Subcutaneous abdominal adipose tissue (tissue), 5 donors: Measurements from ENCODE around the gene OR6S1.

Source experiments
- H3K27ac ChIP-seq: one replicate; pipeline ENCODE4 v1.7.0; 2013; ENCODE audit warnings: low read depth, mild to moderate bottlenecking, inconsistent platforms, low read length, moderate library complexity
- H3K27me3 ChIP-seq, 5 donors: one replicate each; pipeline ENCODE4 v1.7.0; 2013; ENCODE audit warnings: low read length in 5 of 5, inconsistent platforms in 1 of 5; ENCODE audit not compliant: control insufficient read depth in 5 of 5, insufficient read depth in 4 of 5
- H3K36me3 ChIP-seq, 5 donors: one replicate each; pipeline ENCODE4 v1.7.0; 2013; ENCODE audit warnings: low read length in 5 of 5; ENCODE audit not compliant: control insufficient read depth in 5 of 5, insufficient read depth in 5 of 5
- H3K4me1 ChIP-seq, 5 donors: one replicate each; pipeline ENCODE4 v1.7.0; 2013; ENCODE audit warnings: low read length in 5 of 5, mild to moderate bottlenecking in 3 of 5, moderate library complexity in 1 of 5; ENCODE audit not compliant: control insufficient read depth in 5 of 5, insufficient read depth in 5 of 5
- H3K4me3 ChIP-seq, 5 donors: one replicate each; pipeline ENCODE4 v1.7.0; 2013; ENCODE audit warnings: low read length in 5 of 5, low read depth in 1 of 5
- H3K9ac ChIP-seq, 5 donors: one replicate each; pipeline ENCODE4 v1.7.0; 2013; ENCODE audit warnings: low read length in 5 of 5, mild to moderate bottlenecking in 4 of 5, moderate library complexity in 3 of 5
- H3K9me3 ChIP-seq, 5 donors: one replicate each; pipeline ENCODE4 v1.7.0; 2013; ENCODE audit warnings: low read length in 5 of 5; ENCODE audit not compliant: control insufficient read depth in 5 of 5
- donor health status: healthy.
- donor health status: healthy.
- donor health status: healthy.
- donor health status: healthy.
- donor health status: healthy.

Gene OR6S1

GRCh38 chr14:20641591-20641990 lies at the start of gene OR6S1:
Gene OR6S1 (minus strand): TSS chr14:20641691. CDS start chr14:20641691, 0 bp downstream.
- Histone ChIP-seq H3K4me3 (no peak within 1 kb of the TSS), H3K36me3 (no peaks in the 10 kb centered on the region), H3K9ac (no peak within 1 kb of the TSS), H3K27ac (no peak within 1 kb of the TSS), H3K4me1 (no peaks in the 10 kb centered on the region), H3K9me3 (no peaks in the 10 kb centered on the region), H3K27me3 (peaks cover 4 to 20% (median 12%) of the 10 kb centered on the region in 5 donors)

GRCh38 chr14:20690848-20691640 lies 49.6 kb upstream of the OR6S1 start:
- H3K36me3 ChIP-seq = peaks cover 7 to 15% (median 10%) of the 10 kb centered on the region in 5 donors
- no peak overlapping the region for H3K4me3 ChIP-seq
- no peak overlapping the region for H3K9ac ChIP-seq
- no peaks in the 10 kb centered on the region for H3K9me3 ChIP-seq
- no peaks in the 10 kb centered on the region for H3K27me3 ChIP-seq
- H3K27ac ChIP-seq = peak overlapping the region; percentile 28
- peaks cover 0 to 30% (median 23%) of the 10 kb centered on the region in 5 donors for H3K4me1 ChIP-seq

- Histone ChIP-seq H3K27ac (peak within 1 kb of the TSS; percentile 99), H3K9me3 (no peaks in the 10 kb centered on the region), H3K4me1 (peaks cover 0 to 43% (median 41%) of the 10 kb centered on the region in 5 donors), H3K9ac (peak within 1 kb of the TSS in 3 of 5 donors; percentile 4 to 23 (median 11)), H3K36me3 (peaks cover under 1 to 4% (median 2%) of the 10 kb centered on the region in 5 donors), H3K27me3 (no peaks in the 10 kb centered on the region), H3K4me3 (no peak within 1 kb of the TSS)
Observed at GRCh38 chr14:20688167-20688839, 46.8 kb upstream of the OR6S1 start, which contains the start of gene ANG. Gene ANG (plus strand): TSS chr14:20688764. CDS start chr14:20693565, 4,801 bp downstream.

GRCh38 chr14:20687362-20688166 lies 46.1 kb upstream of the OR6S1 start:
- Histone ChIP-seq H3K4me3 (peak overlapping the region in 1 of 5 donors; percentile 7), H3K4me1 (peaks cover 0 to 43% (median 41%) of the 10 kb centered on the region in 5 donors), H3K9ac (peak overlapping the region in 2 of 5 donors; percentile 4 to 23), H3K9me3 (no peaks in the 10 kb centered on the region), H3K36me3 (peaks cover 0 to 4% (median 0%) of the 10 kb centered on the region in 5 donors), H3K27me3 (no peaks in the 10 kb centered on the region), H3K27ac (peak overlapping the region; percentile 99)

- no peaks in the 10 kb centered on the region for H3K9me3 ChIP-seq
- H3K4me1 ChIP-seq = peaks cover 0 to 50% (median 47%) of the 10 kb centered on the region in 5 donors
- H3K27me3 ChIP-seq = no peaks in the 10 kb centered on the region
- H3K27ac ChIP-seq = peak overlapping the region; percentile 99
- peak overlapping the region; percentile 5 to 96 (median 31) for H3K4me3 ChIP-seq
- H3K36me3 ChIP-seq = peaks cover 0 to 4% (median 0%) of the 10 kb centered on the region in 5 donors
- peak overlapping the region in 4 of 5 donors; percentile 3 to 66 (median 44) for H3K9ac ChIP-seq
Observed at GRCh38 chr14:20686386-20687143, 45.1 kb upstream of the OR6S1 start.

GRCh38 chr14:20684662-20685456 lies 43.4 kb upstream of the OR6S1 start:
- H3K9me3 ChIP-seq = no peaks in the 10 kb centered on the region
- peaks cover 0 to 4% (median 0%) of the 10 kb centered on the region in 5 donors for H3K36me3 ChIP-seq
- H3K4me1 ChIP-seq = peaks cover 0 to 58% (median 53%) of the 10 kb centered on the region in 5 donors
- H3K9ac ChIP-seq = peak overlapping the region; percentile 89 to 100 (median 98)
- H3K4me3 ChIP-seq = peak overlapping the region; percentile 83 to 96 (median 93)
- H3K27ac ChIP-seq = peak overlapping the region; percentile 99
- no peaks in the 10 kb centered on the region for H3K27me3 ChIP-seq

GRCh38 chr14:20683891-20684661 lies 42.6 kb upstream of the OR6S1 start, which contains the start of gene RNASE4:
Gene RNASE4 (plus strand): TSS chr14:20684560. CDS start chr14:20699372, 14,812 bp downstream.
- Histone ChIP-seq H3K36me3 (peaks cover 0 to 4% (median 0%) of the 10 kb centered on the region in 5 donors), H3K4me3 (peak within 1 kb of the TSS; percentile 83 to 96 (median 93)), H3K9me3 (no peaks in the 10 kb centered on the region), H3K27me3 (no peaks in the 10 kb centered on the region), H3K9ac (peak within 1 kb of the TSS; percentile 89 to 100 (median 98)), H3K4me1 (peaks cover 0 to 58% (median 53%) of the 10 kb centered on the region in 5 donors), H3K27ac (peak within 1 kb of the TSS; percentile 99)
